ENCODE measurements around the gene AKR1C4. TPM values are rescaled to one million over a fixed set of nuclear protein-coding genes. Genes with fewer than 3 reads are reported as not detected.
A peak's percentile ranks its signal among the peaks of the same experiment; 100 is the strongest.
"Not testable (repeated sequence)": the region's sequence is repeated elsewhere in the genome, so short reads cannot be mapped to it uniquely, and the experiment has no call there.

The AKR1C4 gene
- total RNA-seq, 1 donor from 2014 or later: not detected

DNA sequence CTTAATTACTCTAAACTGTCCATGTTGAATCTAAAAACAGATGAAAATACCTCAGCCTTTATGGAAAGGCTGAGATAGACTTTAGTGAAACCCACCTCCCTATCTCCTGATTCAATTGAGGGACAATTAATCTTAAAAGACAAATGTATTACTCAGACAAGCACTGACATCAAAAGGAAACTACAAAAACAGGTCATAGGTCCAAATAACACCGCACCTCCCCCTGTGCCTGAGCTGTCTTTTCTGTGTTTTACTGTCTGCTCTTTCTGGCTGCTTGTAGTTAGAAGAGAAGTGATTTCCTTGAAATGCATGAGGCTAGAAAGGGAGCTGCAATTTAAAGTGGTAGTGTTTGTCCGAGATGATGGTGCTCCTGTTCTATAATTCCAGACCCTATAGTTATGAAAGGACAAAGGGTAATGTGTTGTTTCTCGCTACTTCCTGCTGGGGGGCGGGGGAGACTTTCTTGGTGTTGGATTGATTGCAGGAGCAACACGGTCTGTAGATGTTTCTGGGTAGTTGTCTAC, 27.7 kb upstream of the AKR1C4 start:
- TF ChIP-seq, protein P1, sequence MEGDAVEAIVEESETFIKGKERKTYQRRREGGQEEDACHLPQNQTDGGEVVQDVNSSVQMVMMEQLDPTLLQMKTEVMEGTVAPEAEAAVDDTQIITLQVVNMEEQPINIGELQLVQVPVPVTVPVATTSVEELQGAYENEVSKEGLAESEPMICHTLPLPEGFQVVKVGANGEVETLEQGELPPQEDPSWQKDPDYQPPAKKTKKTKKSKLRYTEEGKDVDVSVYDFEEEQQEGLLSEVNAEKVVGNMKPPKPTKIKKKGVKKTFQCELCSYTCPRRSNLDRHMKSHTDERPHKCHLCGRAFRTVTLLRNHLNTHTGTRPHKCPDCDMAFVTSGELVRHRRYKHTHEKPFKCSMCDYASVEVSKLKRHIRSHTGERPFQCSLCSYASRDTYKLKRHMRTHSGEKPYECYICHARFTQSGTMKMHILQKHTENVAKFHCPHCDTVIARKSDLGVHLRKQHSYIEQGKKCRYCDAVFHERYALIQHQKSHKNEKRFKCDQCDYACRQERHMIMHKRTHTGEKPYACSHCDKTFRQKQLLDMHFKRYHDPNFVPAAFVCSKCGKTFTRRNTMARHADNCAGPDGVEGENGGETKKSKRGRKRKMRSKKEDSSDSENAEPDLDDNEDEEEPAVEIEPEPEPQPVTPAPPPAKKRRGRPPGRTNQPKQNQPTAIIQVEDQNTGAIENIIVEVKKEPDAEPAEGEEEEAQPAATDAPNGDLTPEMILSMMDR (conservative IDR thresholded peaks at IDR 0.05): no peak
- Mint-ChIP-seq H3K4me1 (peaks cover 5% of the 10 kb centered on the region), H3K4me3 (no peak overlapping the region), H3K36me3 (ENCODE audit: low read depth) (peaks cover 26% of the 10 kb centered on the region), H3K27me3 (ENCODE audit: low read depth) (no peaks in the 10 kb centered on the region), H3K9me3 (peaks cover 23% of the 10 kb centered on the region), H3K27ac (ENCODE audit: unreplicated experiment) (peak overlapping the region; percentile 2)
- DNase-seq (ENCODE audit: low read depth, low spot score): no peak

DNA sequence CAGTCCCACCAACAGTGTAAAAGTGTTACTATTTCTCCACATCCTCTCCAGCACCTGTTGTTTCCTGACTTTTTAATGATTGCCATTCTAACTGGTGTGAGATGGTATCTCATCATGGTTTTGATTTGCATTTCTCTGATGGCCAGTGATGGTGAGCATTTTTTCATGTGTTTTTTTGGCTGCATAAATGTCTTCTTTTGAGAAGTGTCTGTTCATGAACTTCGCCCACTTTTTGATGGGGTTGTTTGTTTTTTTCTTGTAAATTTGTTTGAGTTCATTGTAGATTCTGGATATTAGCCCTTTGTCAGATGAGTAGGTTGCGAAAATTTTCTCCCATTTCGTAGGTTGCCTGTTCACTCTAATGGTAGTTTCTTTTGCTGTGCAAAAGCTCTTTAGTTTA, 21.1 kb upstream of the AKR1C4 start:
- H3K4me3 Mint-ChIP-seq; H3K27ac Mint-ChIP-seq (ENCODE audit: unreplicated experiment); H3K27me3 Mint-ChIP-seq (ENCODE audit: low read depth); H3K4me1 Mint-ChIP-seq; H3K9me3 Mint-ChIP-seq; H3K36me3 Mint-ChIP-seq (ENCODE audit: low read depth); DNase-seq (ENCODE audit: low read depth, low spot score): not testable (repeated sequence)

DNA sequence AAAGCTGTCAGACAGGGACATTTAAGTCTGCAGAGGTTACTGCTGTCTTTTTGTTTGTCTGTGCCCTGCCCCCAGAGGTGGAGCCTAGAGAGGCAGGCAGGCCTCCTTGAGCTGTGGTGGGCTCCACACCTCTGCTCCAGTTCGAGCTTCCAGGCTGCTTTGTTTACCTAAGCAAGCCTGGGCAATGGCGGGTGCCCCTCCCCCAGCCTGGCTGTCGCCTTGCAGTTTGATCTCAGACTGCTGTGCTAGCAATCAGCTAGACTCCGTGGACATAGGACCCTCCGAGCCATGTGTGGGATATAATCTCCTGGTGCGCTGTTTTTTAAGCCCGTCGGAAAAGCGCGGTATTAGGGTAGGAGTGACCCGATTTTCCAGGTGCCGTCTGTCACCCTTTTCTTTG, 16.1 kb upstream of the AKR1C4 start:
- not testable (repeated sequence) for H3K27ac Mint-ChIP-seq (ENCODE audit: unreplicated experiment); H3K36me3 Mint-ChIP-seq (ENCODE audit: low read depth); H3K4me1 Mint-ChIP-seq; H3K27me3 Mint-ChIP-seq (ENCODE audit: low read depth); H3K9me3 Mint-ChIP-seq; H3K4me3 Mint-ChIP-seq; DNase-seq (ENCODE audit: low read depth, low spot score)

DNA sequence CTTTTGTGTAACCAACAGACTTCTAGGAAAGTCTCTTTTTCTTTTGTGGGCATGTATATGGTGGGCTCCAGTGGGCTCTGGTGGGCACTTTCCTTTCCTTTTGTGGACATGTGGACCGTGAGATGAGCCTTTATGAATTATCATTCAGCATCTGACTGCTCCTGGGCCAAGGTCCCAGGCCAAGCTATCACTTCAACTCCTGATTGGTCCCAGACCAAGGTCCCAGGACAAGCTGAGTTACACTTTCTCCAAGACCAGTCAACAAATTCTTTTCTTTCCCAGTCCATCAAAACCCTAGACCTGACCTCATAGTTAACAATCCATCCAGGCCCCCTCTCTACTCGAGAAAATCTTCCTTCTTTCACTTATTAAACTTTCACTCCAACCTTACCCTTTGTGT, 12.7 kb upstream of the AKR1C4 start:
- TF ChIP-seq, protein P1 (conservative IDR thresholded peaks at IDR 0.05): no peak
- Mint-ChIP-seq H3K9me3 (peaks cover 8% of the 10 kb centered on the region), H3K27ac (ENCODE audit: unreplicated experiment) (no peak overlapping the region), H3K27me3 (ENCODE audit: low read depth) (no peaks in the 10 kb centered on the region), H3K4me1 (no peaks in the 10 kb centered on the region), H3K36me3 (ENCODE audit: low read depth) (no peaks in the 10 kb centered on the region), H3K4me3 (no peak overlapping the region)
- no peak for DNase-seq (ENCODE audit: low read depth, low spot score)

DNA sequence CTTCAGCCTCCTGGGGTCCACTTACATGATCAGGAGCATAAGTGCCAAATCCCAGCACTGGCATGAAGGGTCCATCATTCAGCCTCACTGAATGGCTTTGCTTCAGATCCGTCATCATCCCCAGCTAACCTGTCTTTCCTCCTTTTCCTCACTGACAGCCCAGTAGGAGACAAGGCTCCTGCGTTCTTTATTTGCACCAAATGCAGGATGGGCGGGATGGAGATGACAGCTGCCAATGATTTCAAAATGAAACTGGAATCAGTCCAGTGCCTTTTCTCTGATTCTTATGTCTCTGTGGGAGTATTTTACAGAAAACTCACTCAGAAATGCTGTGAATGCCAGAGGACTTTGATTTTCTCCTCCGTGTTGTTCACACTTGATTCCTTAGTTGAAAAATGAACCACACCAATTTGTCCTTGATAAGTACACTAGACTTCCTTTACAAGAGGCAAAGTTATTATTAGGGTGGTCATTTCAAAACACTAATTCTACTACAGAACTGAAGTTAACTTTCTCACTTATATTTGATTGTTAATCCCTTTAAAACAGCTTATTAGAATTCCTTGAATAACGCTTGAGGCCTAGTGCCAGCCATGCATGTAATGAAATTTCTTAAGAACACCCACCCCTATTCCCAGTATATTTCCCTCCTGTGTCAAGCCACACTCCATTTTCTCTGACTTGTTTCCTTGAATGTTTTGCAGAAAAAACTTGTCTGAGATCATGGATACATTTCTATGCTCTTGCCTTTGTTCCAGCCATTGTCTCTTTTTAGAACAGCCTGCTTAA, 11.5 kb upstream of the AKR1C4 start, which contains the start of gene AKR1C8:
Gene AKR1C8 (minus strand): TSS at position 164 of the 789 bp plus-strand sequence. CDS start 46 bp downstream, at position 118.
- no peak within 1 kb of the TSS for H3K4me3 Mint-ChIP-seq
- H3K9me3 Mint-ChIP-seq: peaks cover 14% of the 10 kb centered on the region
- H3K4me1 Mint-ChIP-seq: no peaks in the 10 kb centered on the region
- no peaks in the 10 kb centered on the region for H3K27me3 Mint-ChIP-seq (ENCODE audit: low read depth)
- TF ChIP-seq, protein P1 (conservative IDR thresholded peaks at IDR 0.05): no peak
- DNase-seq (ENCODE audit: low read depth, low spot score): no peak
- peak within 1 kb of the TSS; percentile 78 for H3K27ac Mint-ChIP-seq (ENCODE audit: unreplicated experiment)
- H3K36me3 Mint-ChIP-seq (ENCODE audit: low read depth): no peaks in the 10 kb centered on the region

DNA sequence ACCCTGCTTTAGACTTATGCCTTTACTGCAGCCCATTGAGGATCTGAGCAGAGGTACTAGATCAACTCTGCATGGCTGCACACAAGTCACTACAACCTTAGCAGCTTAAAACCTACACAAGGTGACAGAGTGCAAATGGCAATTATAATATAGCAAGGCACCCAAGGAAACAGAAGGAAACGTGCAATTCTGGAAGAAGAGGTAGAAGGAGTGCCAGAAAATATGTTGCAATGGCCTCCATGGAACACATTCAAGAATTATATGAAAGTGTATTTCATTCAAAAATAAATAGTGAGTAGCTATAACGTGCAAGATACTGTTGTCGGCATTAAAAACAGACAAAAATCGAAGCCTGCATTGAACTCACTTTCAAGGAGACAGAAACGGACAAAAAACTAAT, 8.8 kb upstream of the AKR1C4 start:
- DNase-seq (ENCODE audit: low read depth, low spot score): no peak
- H3K4me1 Mint-ChIP-seq: no peaks in the 10 kb centered on the region

More for the DNA sequence above, 8.8 kb upstream of the AKR1C4 start:
- Mint-ChIP-seq H3K9me3 (peaks cover 21% of the 10 kb centered on the region), H3K27me3 (ENCODE audit: low read depth) (no peaks in the 10 kb centered on the region), H3K27ac (ENCODE audit: unreplicated experiment) (no peak overlapping the region), H3K4me3 (no peak overlapping the region), H3K36me3 (ENCODE audit: low read depth) (no peaks in the 10 kb centered on the region)
- TF ChIP-seq, protein P1 (conservative IDR thresholded peaks at IDR 0.05): no peak

All from neural crest cell (in vitro differentiated cells).